H9 (cell line): Measurements from ENCODE around the gene LTF. TPM values are rescaled to one million over a fixed set of nuclear protein-coding genes. Genes with fewer than 3 reads are reported as not detected.

Experiments used
- DNase-seq: peaks from one replicate; pipeline ENCODE4 v3.0.0-alpha.2; 2017
- H2AFZ ChIP-seq: one replicate; pipeline ENCODE4 v1.6.1; 2013; ENCODE audit warnings: mild to moderate bottlenecking, low read length, control low read depth, moderate library complexity
- H2AK5ac ChIP-seq: 2 replicates; pipeline ENCODE4 v1.6.1; 2013; ENCODE audit warnings: low read length, control low read depth, mixed read lengths; ENCODE audit not compliant: insufficient read length
- H2BK120ac ChIP-seq: one replicate; pipeline ENCODE4 v1.6.1; 2013; ENCODE audit warnings: low read depth, mild to moderate bottlenecking, low read length, control low read depth, inconsistent platforms; ENCODE audit not compliant: poor library complexity, severe bottlenecking
- H2BK12ac ChIP-seq: 2 replicates; pipeline ENCODE4 v1.6.1; 2013; ENCODE audit warnings: low read length, control low read depth, mixed read lengths, low read depth; ENCODE audit not compliant: insufficient read length
- H2BK15ac ChIP-seq: 2 replicates; pipeline ENCODE4 v1.6.1; 2013; ENCODE audit warnings: low read depth, low read length, control low read depth
- H2BK20ac ChIP-seq: one replicate; pipeline ENCODE4 v1.6.1; 2013; ENCODE audit warnings: low read depth, mild to moderate bottlenecking, low read length, control low read depth, inconsistent platforms; ENCODE audit not compliant: poor library complexity, severe bottlenecking
- H2BK5ac ChIP-seq: 2 replicates; pipeline ENCODE4 v1.6.1; 2013; ENCODE audit warnings: low read length, control low read depth, mixed read lengths; ENCODE audit not compliant: insufficient read length
- H3K14ac ChIP-seq: 2 replicates; pipeline ENCODE4 v1.6.1; 2013; ENCODE audit warnings: low read length, control low read depth; ENCODE audit not compliant: insufficient read depth
- H3K18ac ChIP-seq: 2 replicates; pipeline ENCODE4 v1.6.1; 2013; ENCODE audit warnings: low read depth, mild to moderate bottlenecking, mixed read lengths, low read length, control low read depth; ENCODE audit not compliant: insufficient read length
- H3K23ac ChIP-seq: 2 replicates; pipeline ENCODE4 v1.6.1; 2013; ENCODE audit warnings: low read length, control low read depth, mixed read lengths, low read depth; ENCODE audit not compliant: insufficient read length
- H3K23me2 ChIP-seq: 2 replicates; pipeline ENCODE4 v1.6.1; 2013; ENCODE audit warnings: low read depth, mild to moderate bottlenecking, mixed read lengths, low read length, control low read depth; ENCODE audit not compliant: insufficient read length, poor library complexity, severe bottlenecking
- H3K27ac ChIP-seq: 2 replicates; pipeline ENCODE4 v1.5.1; 2013; ENCODE audit warnings: low read length, control low read depth, mixed read lengths, low read depth; ENCODE audit not compliant: insufficient read length
- H3K27me3 ChIP-seq: 2 replicates; pipeline ENCODE4 v1.6.1; 2013; ENCODE audit warnings: low read length, control low read depth, inconsistent platforms; ENCODE audit not compliant: insufficient read depth
- H3K4ac ChIP-seq: 2 replicates; pipeline ENCODE4 v1.6.1; 2013; ENCODE audit warnings: low read depth, mild to moderate bottlenecking, control low read depth, inconsistent platforms, low read length, moderate library complexity
- H3K4me1 ChIP-seq: 2 replicates; pipeline ENCODE4 v1.6.1; 2013; ENCODE audit warnings: low read length, control low read depth, inconsistent platforms; ENCODE audit not compliant: insufficient read depth
- H3K4me2 ChIP-seq: 2 replicates; pipeline ENCODE4 v1.6.1; 2013; ENCODE audit warnings: low read length, control low read depth, mixed read lengths; ENCODE audit not compliant: insufficient read length, insufficient read depth
- H3K56ac ChIP-seq: 2 replicates; pipeline ENCODE4 v1.6.1; 2013; ENCODE audit warnings: low read depth, mild to moderate bottlenecking, mixed read lengths, low read length, control low read depth; ENCODE audit not compliant: insufficient read length
- H3K79me1 ChIP-seq: 2 replicates; pipeline ENCODE4 v1.6.1; 2013; ENCODE audit warnings: low read depth, mild to moderate bottlenecking, moderate library complexity, low read length, control low read depth, inconsistent platforms; ENCODE audit not compliant: insufficient read depth, poor library complexity, severe bottlenecking
- H3K79me2 ChIP-seq: 2 replicates; pipeline ENCODE4 v1.6.1; 2013; ENCODE audit warnings: low read length, control low read depth, inconsistent platforms; ENCODE audit not compliant: insufficient read depth
- H3K9ac ChIP-seq: 2 replicates; pipeline ENCODE4 v1.6.1; 2013; ENCODE audit warnings: low read length, control low read depth, mixed read lengths; ENCODE audit not compliant: insufficient read length; ENCODE audit errors: extremely low read depth
- H3K9me3 ChIP-seq: one replicate; pipeline ENCODE4 v1.6.1; 2013; ENCODE audit warnings: low read depth, low read length, inconsistent platforms; ENCODE audit not compliant: control insufficient read depth
- H3T11ph ChIP-seq: one replicate; pipeline ENCODE4 v1.6.1; 2013; ENCODE audit warnings: mild to moderate bottlenecking, low read length, control low read depth, inconsistent platforms
- H4K20me1 ChIP-seq: one replicate; pipeline ENCODE4 v1.6.1; 2013; ENCODE audit not compliant: control insufficient read depth, insufficient read length, insufficient read depth
- H4K5ac ChIP-seq: 2 replicates; pipeline ENCODE4 v1.6.1; 2013; ENCODE audit warnings: low read depth, mild to moderate bottlenecking, mixed read lengths, low read length, control low read depth; ENCODE audit not compliant: insufficient read length
- H4K8ac ChIP-seq: replicated peaks from 2 replicates; pipeline ENCODE4 v1.6.1; 2013; ENCODE audit warnings: low read length, control low read depth, mixed read lengths, low read depth; ENCODE audit not compliant: insufficient read length
- H4K91ac ChIP-seq: 2 replicates; pipeline ENCODE4 v1.6.1; 2013; ENCODE audit warnings: low read depth, mild to moderate bottlenecking, moderate library complexity, mixed read lengths, low read length, control low read depth; ENCODE audit not compliant: insufficient read length
- H3K27ac Mint-ChIP-seq, 3 experiments: 2 replicates in 2 of 3; 3 replicates in 1 of 3; pipeline ENCODE4 v1.8.0; 2020 to 2021; ENCODE audit warnings: mixed read lengths in 3 of 3, mild to moderate bottlenecking in 1 of 3, moderate library complexity in 1 of 3
- H3K27me3 Mint-ChIP-seq: 2 replicates; pipeline ENCODE4 v1.8.0; 2021; ENCODE audit warnings: low read depth, mild to moderate bottlenecking, moderate library complexity, mixed read lengths
- H3K36me3 Mint-ChIP-seq, 3 experiments: 2 replicates in 2 of 3; 3 replicates in 1 of 3; pipeline ENCODE4 v1.8.0; 2020 to 2021; ENCODE audit warnings: low read depth in 3 of 3, mixed read lengths in 3 of 3; ENCODE audit not compliant: insufficient read depth in 1 of 3
- H3K4me1 Mint-ChIP-seq, 2 experiments: 2 replicates each; pipeline ENCODE4 v1.8.0; 2020; ENCODE audit warnings: mixed read lengths in 2 of 2
- H3K4me3 Mint-ChIP-seq, 2 experiments: 2 replicates in 1 of 2; 3 replicates in 1 of 2; pipeline ENCODE4 v1.8.0; 2020 to 2021; ENCODE audit warnings: mild to moderate bottlenecking in 2 of 2, mixed read lengths in 2 of 2, moderate library complexity in 1 of 2
- H3K9me3 Mint-ChIP-seq, 2 experiments: 2 replicates in 1 of 2; 3 replicates in 1 of 2; pipeline ENCODE4 v1.8.0; 2020; ENCODE audit warnings: mild to moderate bottlenecking in 2 of 2, mixed read lengths in 2 of 2, moderate library complexity in 1 of 2
- CTCF ChIP-seq: fragments of 200-600 bp; sonication (generic); conservative IDR thresholded peaks from 3 replicates; pipeline ENCODE4 v1.8.0; 2021; ENCODE audit warnings: antibody characterized with exemption, mild to moderate bottlenecking
- WGBS: extraction: QIAGEN DNeasy Blood & Tissue Kit; methylation state at CpG from one replicate; pipeline ENCODE4 v1.1.7; 2013; ENCODE audit warnings: missing lambda C conversion rate, low lambda C conversion rate, mixed read lengths; ENCODE audit not compliant: insufficient read length; ENCODE audit errors: extremely low coverage; 5-methylcytosine and 5-hydroxymethylcytosine counted together
- total RNA-seq: library from RNA; stranded (reverse); gene quantifications from 2 replicates; pipeline ENCODE4 v1.2.1, GENCODE V29; 2021

The LTF gene
- total RNA-seq, 1 experiment from 2014 or later: not detected

GRCh38 chr3:46412786-46413298 lies 51.9 kb downstream of the LTF start:
- Histone ChIP-seq H3K4ac (no peak overlapping the region), H3K23ac (no peak overlapping the region), H3K18ac (no peak overlapping the region), H3K27ac (no peak overlapping the region), H3T11ph (no peak overlapping the region), H3K79me1 (no peaks in the 10 kb centered on the region), H3K9me3 (no peaks in the 10 kb centered on the region), H2BK15ac (no peak overlapping the region), H3K4me2 (no peak overlapping the region), H3K23me2 (no peaks in the 10 kb centered on the region), H3K79me2 (no peaks in the 10 kb centered on the region), H3K14ac (no peak overlapping the region), H4K8ac (no peak overlapping the region), H4K5ac (no peak overlapping the region), H2BK20ac (no peak overlapping the region), H2AFZ (no peak overlapping the region), H2BK120ac (no peak overlapping the region), H2BK12ac (no peak overlapping the region), H3K9ac (no peak overlapping the region), H3K4me1 (no peaks in the 10 kb centered on the region), H2AK5ac (no peak overlapping the region), H2BK5ac (no peak overlapping the region), H4K20me1 (no peaks in the 10 kb centered on the region), H4K91ac (no peak overlapping the region), H3K56ac (no peak overlapping the region), H3K27me3 (no peaks in the 10 kb centered on the region)
- Mint-ChIP-seq H3K36me3 (no peaks in the 10 kb centered on the region), H3K4me3 (no peak overlapping the region), H3K27me3 (no peaks in the 10 kb centered on the region; the same call in 1 of the 2 replicates), H3K9me3 (no peaks in the 10 kb centered on the region; a peak in 1 of 5 replicates), H3K27ac (no peak overlapping the region), H3K4me1 (peaks cover 10 to 14% of the 10 kb centered on the region in 2 experiments)
- no peak for TF ChIP-seq CTCF
- WGBS: no CpG with 5 or more reads among the region's 3 CpGs
- DNase-seq: no peak
